Activated naive CD8-positive, alpha-beta T cell treated with anti-CD3 and anti-CD28 coated beads, Interleukin-2, amount 10 ng/mL, durations not matched to agents 7 days and 5 days (primary cell): ENCODE results near the gene KIAA0586. TPM values are rescaled to one million over a fixed set of nuclear protein-coding genes. Genes with fewer than 3 reads are reported as not detected.
"Not testable (repeated sequence)": the region's sequence is repeated elsewhere in the genome, so short reads cannot be mapped to it uniquely, and the experiment has no call there.

ENCODE experiments used
- ATAC-seq: fragments of 150-1000 bp; cut with Tn5 transposase; one replicate; pipeline ENCODE4 v1.10.0; 2021; ENCODE audit warnings: low read depth, moderate library complexity
- POLR2A ChIA-PET: fragments of 350-600 bp; sonication (Branson Sonifier 250); formaldehyde crosslinking; loops from one replicate; lab custom pipeline; 2021; ENCODE audit warnings: antibody characterized with exemption; lab: Charles Lee
- DNase-seq: peaks from one replicate; pipeline ENCODE4 v3.0.0; 2021
- H3K27ac Mint-ChIP-seq: one replicate; pipeline ENCODE4 v1.8.0; 2022; ENCODE audit warnings: mild to moderate bottlenecking, mixed read lengths
- H3K27me3 Mint-ChIP-seq: one replicate; pipeline ENCODE4 v1.8.0; 2022; ENCODE audit warnings: mild to moderate bottlenecking, moderate library complexity, mixed read lengths
- H3K36me3 Mint-ChIP-seq: one replicate; pipeline ENCODE4 v1.8.0; 2021; ENCODE audit warnings: mild to moderate bottlenecking, mixed read lengths
- H3K4me1 Mint-ChIP-seq: one replicate; pipeline ENCODE4 v1.8.0; 2021; ENCODE audit warnings: mixed read lengths
- H3K4me3 Mint-ChIP-seq: one replicate; pipeline ENCODE4 v1.8.0; 2022; ENCODE audit warnings: mild to moderate bottlenecking, moderate library complexity, mixed read lengths
- H3K9me3 Mint-ChIP-seq: one replicate; pipeline ENCODE4 v1.8.0; 2021; ENCODE audit warnings: mixed read lengths
- total RNA-seq, 2 experiments: library from RNA; stranded (reverse); gene quantifications; one replicate each; pipeline ENCODE4 v1.2.3, GENCODE V29; 2021

KIAA0586 gene
- 10 to 100 TPM; 27.4 to 29.9 TPM for total RNA-seq

DNA sequence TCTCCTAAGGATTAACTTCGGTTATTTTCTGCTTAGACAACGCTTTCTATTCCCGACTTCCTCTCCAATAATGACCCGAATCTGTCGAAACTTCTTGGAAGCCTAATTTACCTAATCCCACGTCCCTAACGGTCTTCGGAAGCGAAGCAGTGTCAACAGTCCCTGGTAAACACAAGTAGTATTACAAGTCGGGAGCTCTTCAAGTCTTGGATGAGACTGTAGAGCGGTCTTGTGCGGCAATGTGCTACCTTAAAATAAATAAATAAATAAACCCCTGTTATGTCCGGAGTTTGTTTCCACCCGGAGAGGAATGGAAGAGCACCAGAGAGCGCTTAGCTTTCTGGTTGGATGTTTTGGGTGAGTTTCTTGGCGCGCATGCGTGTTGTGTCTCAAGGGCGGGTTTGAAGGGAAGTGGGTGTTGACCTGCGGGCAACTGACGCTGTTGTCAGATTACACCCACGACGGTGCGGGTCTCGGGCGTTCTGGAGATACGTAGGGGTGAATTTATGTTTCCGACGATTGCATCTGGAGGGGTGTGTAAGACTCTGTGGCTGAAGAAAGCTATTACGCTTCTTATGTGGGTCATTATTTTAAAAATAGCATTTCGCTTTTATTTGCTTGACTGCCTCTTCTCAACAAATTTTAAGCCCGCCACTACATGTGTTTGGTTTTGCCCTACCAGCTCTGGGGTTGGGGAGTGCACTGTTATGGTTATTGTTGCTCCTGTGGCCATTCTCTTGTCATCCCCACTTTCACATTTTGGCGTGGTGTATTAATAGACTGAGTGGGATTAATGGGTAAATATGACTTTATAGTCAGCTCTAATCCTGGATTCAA lies at the start of gene KIAA0586, which contains the start of gene TIMM9:
Gene KIAA0586 (plus strand): TSS at position 439 of the 837 bp plus-strand sequence. CDS start 546 bp downstream, outside the sequence.
Gene TIMM9 (minus strand): TSS at position 251 of the 837 bp plus-strand sequence. CDS start 15,586 bp downstream, outside the sequence.
- DNase-seq: peak; percentile 88
- Mint-ChIP-seq H3K9me3 (no peaks in the 10 kb centered on the region), H3K36me3 (peaks cover 13% of the 10 kb centered on the region), H3K4me3 (peak within 1 kb of the TSS; percentile 98), H3K27ac (peak within 1 kb of the TSS; percentile 99), H3K4me1 (peaks cover 34% of the 10 kb centered on the region), H3K27me3 (no peaks in the 10 kb centered on the region)
- POLR2A ChIA-PET: interaction anchor here (0.5 to 2.9 kb wide), 12 partner anchors 8 to 1821 kb away, joined by 3 to 36 read pairs (median 5); partner anchors contain the start of genes ACTR10, AP5M1, ARID4A and DAAM1
- peak; percentile 94 for ATAC-seq

GRCh38 chr14:58390830-58391229 lies 36.7 kb upstream of the KIAA0586 start:
- POLR2A ChIA-PET: no interaction called here
- no peaks in the 10 kb centered on the region for H3K9me3 Mint-ChIP-seq
- H3K4me3 Mint-ChIP-seq: no peak overlapping the region
- H3K4me1 Mint-ChIP-seq: peaks cover 4% of the 10 kb centered on the region
- DNase-seq (no peak), ATAC-seq (no peak)
- peaks cover 2% of the 10 kb centered on the region for H3K36me3 Mint-ChIP-seq
- H3K27ac Mint-ChIP-seq: no peak overlapping the region
- H3K27me3 Mint-ChIP-seq: no peaks in the 10 kb centered on the region

- peak overlapping the region; percentile 50 for H3K27ac Mint-ChIP-seq
- H3K27me3 Mint-ChIP-seq: no peaks in the 10 kb centered on the region
- H3K9me3 Mint-ChIP-seq: no peaks in the 10 kb centered on the region
- H3K4me3 Mint-ChIP-seq: peak overlapping the region; percentile 71
- peaks cover 7% of the 10 kb centered on the region for H3K4me1 Mint-ChIP-seq
- no peak for DNase-seq
- H3K36me3 Mint-ChIP-seq: no peaks in the 10 kb centered on the region
- POLR2A ChIA-PET: interaction anchor here (0.7 to 1.1 kb wide), 2 partner anchors 15 to 32 kb away, joined by 3 to 5 read pairs; partner anchors contain the start of genes KIAA0586 and TIMM9
- no peak for ATAC-seq
Observed at GRCh38 chr14:58395562-58395811, 32.0 kb upstream of the KIAA0586 start.

DNA sequence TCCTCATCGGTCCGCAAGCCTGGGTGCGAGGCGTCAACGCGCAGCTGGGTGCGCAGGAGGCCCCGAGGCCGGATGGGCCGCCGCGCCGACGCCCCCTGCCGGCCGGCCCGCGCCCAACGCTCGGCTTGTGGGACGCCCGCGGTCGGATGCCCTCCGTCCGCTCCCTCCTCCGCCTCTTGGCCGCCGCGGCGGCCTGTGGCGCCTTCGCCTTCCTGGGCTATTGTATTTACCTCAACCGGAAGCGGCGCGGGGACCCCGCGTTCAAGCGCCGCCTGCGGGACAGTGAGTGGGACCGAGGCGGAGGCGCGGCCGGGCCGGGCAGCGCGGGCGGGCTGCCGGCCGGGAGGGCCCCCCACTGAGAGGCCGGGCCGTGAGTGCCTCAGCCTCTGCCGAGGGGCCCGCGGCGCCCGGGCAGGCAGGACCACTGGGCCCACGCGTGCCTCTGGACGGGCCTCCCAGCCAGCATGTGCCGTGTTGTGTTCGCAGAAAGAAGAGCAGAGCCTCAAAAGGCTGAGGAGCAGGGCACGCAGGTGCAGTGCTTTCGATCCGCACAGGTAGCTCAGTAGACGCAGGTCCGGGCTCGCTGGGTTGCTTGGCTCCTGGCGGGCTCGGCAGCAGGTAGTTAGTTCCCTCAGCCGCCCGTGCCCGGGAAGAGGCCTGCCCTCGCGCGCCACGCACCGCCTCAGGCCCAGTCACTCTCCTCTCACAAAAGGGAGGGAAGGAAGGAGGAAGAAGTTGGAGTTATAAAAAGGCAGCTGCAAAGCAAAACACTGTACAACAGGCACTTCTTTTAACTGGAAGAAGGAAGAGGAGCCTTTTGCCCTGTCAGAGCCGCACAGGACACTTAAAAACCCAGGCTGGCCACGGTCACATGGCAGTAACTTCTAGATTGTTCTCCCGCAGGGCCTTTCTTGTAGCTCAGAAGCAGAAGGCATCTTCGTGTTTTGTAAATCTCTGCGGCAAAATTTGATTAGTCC lies 31.4 kb upstream of the KIAA0586 start, which contains the start of gene TOMM20L:
Gene TOMM20L (plus strand): TSS at position 119 of the 977 bp plus-strand sequence. CDS start 28 bp downstream, at position 147.
- DNase-seq (peak; percentile 88), ATAC-seq (peak; percentile 89)
- Mint-ChIP-seq H3K27ac (peak within 1 kb of the TSS; percentile 61), H3K4me1 (peaks cover 7% of the 10 kb centered on the region), H3K9me3 (no peaks in the 10 kb centered on the region), H3K4me3 (peak within 1 kb of the TSS; percentile 71), H3K27me3 (no peaks in the 10 kb centered on the region), H3K36me3 (peaks cover 3% of the 10 kb centered on the region)
- POLR2A ChIA-PET: interaction anchor here (0.7 to 1.3 kb wide), 3 partner anchors 16 to 98 kb away, joined by 3 to 5 read pairs (median 4); partner anchors contain the start of genes ARID4A, KIAA0586 and TIMM9

DNA sequence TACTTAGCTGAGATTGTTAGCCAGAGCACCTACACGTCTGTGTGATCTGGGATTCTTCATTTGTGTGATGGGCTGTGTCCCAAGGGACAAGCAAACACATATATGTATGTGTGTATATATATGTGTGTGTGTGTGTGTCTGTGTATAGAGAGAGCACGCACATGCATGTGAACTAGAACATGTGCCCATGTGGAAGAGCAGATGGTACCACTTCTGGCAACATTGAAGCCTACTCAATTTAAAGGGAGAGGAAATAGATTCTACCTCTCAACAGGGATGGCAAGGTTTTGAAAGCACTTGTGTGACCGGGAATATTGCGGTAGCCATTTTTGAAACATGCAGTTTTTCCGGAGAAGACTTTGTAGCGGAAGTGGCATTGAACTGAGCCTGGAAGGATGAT lies 30.4 kb upstream of the KIAA0586 start:
- POLR2A ChIA-PET: interaction anchor here (1.3 kb wide), 1 partner anchor 99 kb away, joined by 4 read pairs; the partner anchor contains the start of gene ARID4A
- no peak overlapping the region for H3K27ac Mint-ChIP-seq
- peaks cover 7% of the 10 kb centered on the region for H3K4me1 Mint-ChIP-seq
- no peak overlapping the region for H3K4me3 Mint-ChIP-seq
- no peaks in the 10 kb centered on the region for H3K27me3 Mint-ChIP-seq
- no peaks in the 10 kb centered on the region for H3K9me3 Mint-ChIP-seq
- ATAC-seq (no peak), DNase-seq (no peak)
- peaks cover 6% of the 10 kb centered on the region for H3K36me3 Mint-ChIP-seq

DNA sequence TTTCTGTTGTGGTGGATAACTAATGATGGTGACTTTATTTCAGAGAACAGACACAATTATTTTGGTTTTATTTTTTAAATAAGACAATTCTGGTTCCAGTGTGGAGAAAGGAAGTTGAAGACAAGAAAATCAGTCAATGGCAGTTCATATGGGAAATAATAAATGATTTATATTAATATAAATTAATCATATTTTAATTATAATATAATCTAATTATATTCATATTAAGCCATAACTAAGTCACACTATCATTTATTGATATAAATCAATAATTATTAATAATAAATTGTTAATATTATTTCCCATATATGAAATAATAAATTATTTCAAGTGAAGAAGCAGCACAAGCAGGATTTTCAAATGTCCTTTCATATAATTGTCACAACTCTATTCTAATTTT lies 29.0 kb upstream of the KIAA0586 start:
- Mint-ChIP-seq H3K4me3 (no peak overlapping the region), H3K36me3 (peaks cover 6% of the 10 kb centered on the region), H3K27me3 (no peaks in the 10 kb centered on the region), H3K9me3 (no peaks in the 10 kb centered on the region), H3K27ac (no peak overlapping the region), H3K4me1 (peaks cover 7% of the 10 kb centered on the region)
- DNase-seq: no peak
- POLR2A ChIA-PET: no interaction called here
- ATAC-seq: no peak

- Mint-ChIP-seq H3K4me3 (no peak overlapping the region), H3K4me1 (peaks cover 7% of the 10 kb centered on the region), H3K27ac (no peak overlapping the region), H3K9me3 (no peaks in the 10 kb centered on the region), H3K27me3 (no peaks in the 10 kb centered on the region), H3K36me3 (peaks cover 6% of the 10 kb centered on the region)
- DNase-seq (no peak), ATAC-seq (no peak)
- POLR2A ChIA-PET: no interaction called here
Observed at GRCh38 chr14:58398895-58399294, 28.6 kb upstream of the KIAA0586 start.

GRCh38 chr14:58401587-58401986 lies 25.9 kb upstream of the KIAA0586 start:
- POLR2A ChIA-PET: no interaction called here
- no peak overlapping the region for H3K27ac Mint-ChIP-seq
- H3K27me3 Mint-ChIP-seq: no peaks in the 10 kb centered on the region
- no peaks in the 10 kb centered on the region for H3K4me1 Mint-ChIP-seq
- H3K36me3 Mint-ChIP-seq: peaks cover 8% of the 10 kb centered on the region
- no peak for DNase-seq
- H3K9me3 Mint-ChIP-seq: no peaks in the 10 kb centered on the region
- ATAC-seq: no peak
- H3K4me3 Mint-ChIP-seq: no peak overlapping the region

DNA sequence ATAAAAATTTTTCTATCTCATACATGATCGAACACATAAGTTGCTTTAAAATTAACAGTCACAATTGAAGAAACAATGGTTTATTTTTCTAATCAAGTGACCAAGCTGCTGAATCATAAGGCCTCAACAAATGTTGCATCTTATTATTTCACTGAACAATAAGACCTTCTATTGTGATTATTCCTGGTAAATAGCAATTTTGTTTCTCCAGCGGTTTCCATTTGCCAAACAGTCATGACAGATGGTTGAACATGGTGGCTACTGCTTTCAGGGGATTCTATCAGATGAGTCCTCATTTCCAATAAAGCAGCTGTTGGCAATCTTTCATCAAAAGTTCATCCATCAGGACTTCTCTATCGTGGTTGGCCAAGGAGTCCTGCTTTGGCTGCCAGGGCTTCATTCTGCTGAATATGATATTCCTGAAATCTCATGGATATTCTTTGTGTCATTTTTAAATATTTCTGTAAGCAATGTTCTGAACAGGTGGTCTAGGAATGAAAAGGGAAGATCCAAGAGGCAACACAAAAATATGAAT lies 18.8 kb upstream of the KIAA0586 start:
- no peak for ATAC-seq
- no peaks in the 10 kb centered on the region for H3K4me1 Mint-ChIP-seq
- no peaks in the 10 kb centered on the region for H3K27me3 Mint-ChIP-seq
- H3K27ac Mint-ChIP-seq: no peak overlapping the region
- H3K36me3 Mint-ChIP-seq: peaks cover 19% of the 10 kb centered on the region
- DNase-seq: no peak
- H3K4me3 Mint-ChIP-seq: no peak overlapping the region
- no peaks in the 10 kb centered on the region for H3K9me3 Mint-ChIP-seq
- POLR2A ChIA-PET: no interaction called here

DNA sequence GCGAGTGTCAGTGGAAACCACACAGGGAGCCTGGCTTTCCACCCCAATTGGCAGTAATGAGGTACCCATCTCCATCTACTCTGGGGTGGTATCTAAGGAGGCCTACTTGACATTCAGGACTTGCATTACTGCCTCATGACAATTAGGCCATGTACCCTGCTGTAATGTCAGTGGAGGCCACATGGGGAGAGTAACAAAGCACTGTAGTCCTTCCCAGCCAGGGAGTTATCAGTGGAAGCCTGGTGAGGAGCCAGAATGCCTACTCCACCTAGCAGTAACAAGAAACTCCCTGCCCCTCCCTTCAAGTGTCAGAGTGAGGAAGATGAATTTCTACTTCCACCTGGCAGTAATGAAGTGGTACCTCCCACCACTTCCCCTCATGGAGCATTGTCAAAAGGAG lies 12.7 kb upstream of the KIAA0586 start:
- Mint-ChIP-seq H3K36me3 (peaks cover 46% of the 10 kb centered on the region), H3K27ac (no peak overlapping the region)

DNA sequence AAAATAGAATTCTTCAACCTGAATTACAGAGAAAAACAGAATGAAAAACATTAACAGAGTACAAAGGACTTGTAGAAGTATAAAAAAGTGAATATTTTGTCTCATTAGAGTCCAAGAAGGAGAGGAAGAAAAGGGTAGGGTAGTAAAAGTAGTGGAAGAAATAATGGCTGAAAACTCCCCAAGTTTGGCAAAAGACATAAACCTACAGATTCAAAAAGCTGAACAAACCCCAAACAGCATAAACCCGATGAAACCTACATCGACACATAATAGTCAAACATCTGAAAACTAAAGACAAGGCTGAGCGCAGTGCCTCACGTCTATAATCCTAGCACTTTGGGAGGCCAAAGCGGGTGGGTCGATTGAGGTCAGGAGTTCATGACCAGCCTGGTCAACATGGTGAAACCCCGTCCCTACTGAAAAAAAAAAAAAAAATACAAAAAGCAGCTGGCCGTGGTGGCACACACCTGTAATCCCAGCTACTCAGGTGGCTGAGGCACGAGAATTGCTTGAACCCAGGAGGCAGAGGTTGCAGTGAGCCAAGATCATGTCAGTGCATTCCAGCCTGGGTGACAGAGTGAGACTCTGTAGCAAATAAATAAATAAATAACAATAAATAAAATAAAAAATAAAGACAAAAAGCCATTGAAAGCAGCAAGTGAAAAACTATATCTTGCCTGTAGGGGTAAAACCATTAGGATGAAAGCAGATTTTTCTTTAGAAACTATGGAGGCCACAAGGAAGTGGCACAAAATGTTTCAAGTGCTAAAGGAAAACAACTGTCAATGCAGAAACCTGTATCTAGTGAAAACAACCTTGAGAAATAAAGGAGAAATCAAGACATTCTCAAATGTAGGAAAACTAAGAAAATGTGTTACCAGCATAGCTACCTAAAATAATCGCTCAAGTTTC lies 11.6 kb upstream of the KIAA0586 start:
- Mint-ChIP-seq H3K27me3 (no peaks in the 10 kb centered on the region), H3K4me1 (peaks cover 4% of the 10 kb centered on the region), H3K4me3 (no peak overlapping the region), H3K36me3 (peaks cover 48% of the 10 kb centered on the region), H3K9me3 (no peaks in the 10 kb centered on the region), H3K27ac (no peak overlapping the region)
- no peak for ATAC-seq
- POLR2A ChIA-PET: no interaction called here
- no peak for DNase-seq

More for the DNA sequence above, 12.7 kb upstream of the KIAA0586 start:
- H3K4me3 Mint-ChIP-seq: no peak overlapping the region
- peaks cover 4% of the 10 kb centered on the region for H3K4me1 Mint-ChIP-seq
- ATAC-seq (no peak), DNase-seq (no peak)
- no peaks in the 10 kb centered on the region for H3K27me3 Mint-ChIP-seq
- H3K9me3 Mint-ChIP-seq: no peaks in the 10 kb centered on the region
- POLR2A ChIA-PET: no interaction called here

GRCh38 chr14:58416934-58417333 lies 10.6 kb upstream of the KIAA0586 start:
- H3K4me1 Mint-ChIP-seq, H3K27me3 Mint-ChIP-seq, H3K4me3 Mint-ChIP-seq, H3K27ac Mint-ChIP-seq, POLR2A ChIA-PET, DNase-seq, ATAC-seq, H3K9me3 Mint-ChIP-seq: not testable (repeated sequence)
- peaks cover 50% of the 10 kb centered on the region for H3K36me3 Mint-ChIP-seq
